GM06990 (cell line): Measurements from ENCODE around the gene CPA1.

Source experiments
- DNase-seq: peaks from one replicate; pipeline ENCODE4 v3.0.0-alpha.2; 2011; ENCODE audit not compliant: insufficient read length; ENCODE audit errors: extremely low read depth
- H3K27me3 ChIP-seq: replicated peaks from 2 replicates; pipeline ENCODE4 v1.6.0; 2011; ENCODE audit warnings: low read length; ENCODE audit not compliant: control insufficient read depth, insufficient read depth
- H3K36me3 ChIP-seq: 2 replicates; pipeline ENCODE4 v1.5.1; 2011; ENCODE audit warnings: low read length; ENCODE audit not compliant: control insufficient read depth, insufficient read depth
- H3K4me3 ChIP-seq: replicated peaks from 2 replicates; pipeline ENCODE4 v1.5.1; 2011; ENCODE audit warnings: low read depth, mild to moderate bottlenecking, control low read depth, low read length
- TF ChIP-seq, protein P1 (sequence below): IDR thresholded peaks from 2 replicates; pipeline ENCODE4 v1.5.1; 2011; ENCODE audit warnings: low read length, control low read depth, mild to moderate bottlenecking, inconsistent platforms; ENCODE audit not compliant: insufficient read depth, poor library complexity, severe bottlenecking

Gene CPA1

GRCh38 chr7:130420943-130421578 lies 40.8 kb downstream of the CPA1 start:
- Histone ChIP-seq H3K36me3 (no peaks in the 10 kb centered on the region), H3K4me3 (no peak overlapping the region), H3K27me3 (no peaks in the 10 kb centered on the region)
- TF ChIP-seq, protein P1, sequence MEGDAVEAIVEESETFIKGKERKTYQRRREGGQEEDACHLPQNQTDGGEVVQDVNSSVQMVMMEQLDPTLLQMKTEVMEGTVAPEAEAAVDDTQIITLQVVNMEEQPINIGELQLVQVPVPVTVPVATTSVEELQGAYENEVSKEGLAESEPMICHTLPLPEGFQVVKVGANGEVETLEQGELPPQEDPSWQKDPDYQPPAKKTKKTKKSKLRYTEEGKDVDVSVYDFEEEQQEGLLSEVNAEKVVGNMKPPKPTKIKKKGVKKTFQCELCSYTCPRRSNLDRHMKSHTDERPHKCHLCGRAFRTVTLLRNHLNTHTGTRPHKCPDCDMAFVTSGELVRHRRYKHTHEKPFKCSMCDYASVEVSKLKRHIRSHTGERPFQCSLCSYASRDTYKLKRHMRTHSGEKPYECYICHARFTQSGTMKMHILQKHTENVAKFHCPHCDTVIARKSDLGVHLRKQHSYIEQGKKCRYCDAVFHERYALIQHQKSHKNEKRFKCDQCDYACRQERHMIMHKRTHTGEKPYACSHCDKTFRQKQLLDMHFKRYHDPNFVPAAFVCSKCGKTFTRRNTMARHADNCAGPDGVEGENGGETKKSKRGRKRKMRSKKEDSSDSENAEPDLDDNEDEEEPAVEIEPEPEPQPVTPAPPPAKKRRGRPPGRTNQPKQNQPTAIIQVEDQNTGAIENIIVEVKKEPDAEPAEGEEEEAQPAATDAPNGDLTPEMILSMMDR = no peak
- no peak for DNase-seq

DNA sequence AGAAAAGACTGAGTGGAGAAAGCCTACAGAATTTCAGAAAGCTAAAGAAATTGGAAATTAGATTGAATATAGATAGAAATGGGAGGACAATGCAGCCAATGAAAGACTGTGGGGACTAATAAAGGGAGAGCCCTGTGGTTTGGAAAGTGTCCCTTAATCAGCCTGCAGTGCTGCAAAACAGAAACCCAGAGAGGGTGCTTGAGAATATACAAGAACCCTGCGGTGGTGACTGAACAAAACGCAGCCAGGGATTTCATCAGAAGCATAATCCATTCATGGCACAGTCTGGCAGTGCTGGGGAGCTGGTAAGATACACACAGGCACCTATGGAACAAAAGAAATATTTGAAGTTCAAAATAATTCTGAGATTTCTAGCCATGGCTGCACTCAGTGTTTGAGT lies 41.4 kb downstream of the CPA1 start:
- Histone ChIP-seq H3K27me3 (no peaks in the 10 kb centered on the region), H3K4me3 (no peak overlapping the region), H3K36me3 (no peaks in the 10 kb centered on the region)
- TF ChIP-seq, protein P1 = no peak
- no peak for DNase-seq

DNA sequence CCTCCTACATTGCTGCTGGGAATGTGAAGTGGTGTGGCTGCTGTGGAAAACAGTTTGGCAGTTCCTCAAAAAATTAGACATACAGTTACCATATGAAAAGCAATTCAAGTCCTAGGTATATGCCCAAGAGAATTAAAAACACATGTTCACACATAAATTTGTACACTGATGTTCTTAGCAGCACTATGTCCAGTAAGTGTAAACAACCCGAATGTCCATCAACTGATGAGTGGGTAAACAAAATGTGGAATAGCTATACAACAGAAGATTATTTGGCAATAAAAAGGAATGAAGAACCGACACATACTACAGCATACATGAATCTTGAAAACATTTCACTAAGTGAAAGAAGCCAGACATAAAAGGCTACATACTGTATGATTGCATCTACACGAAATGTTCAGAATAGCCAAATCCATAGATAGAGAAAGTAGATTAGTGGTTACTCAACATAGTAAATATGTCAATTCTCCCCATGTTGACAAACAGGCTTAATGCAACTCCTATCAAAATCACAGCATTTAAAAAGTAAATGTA lies 43.3 kb downstream of the CPA1 start:
- TF ChIP-seq, protein P1 = no peak
- no peaks in the 10 kb centered on the region for H3K36me3 ChIP-seq
- H3K4me3 ChIP-seq = no peak overlapping the region
- H3K27me3 ChIP-seq = no peaks in the 10 kb centered on the region
- no peak for DNase-seq

DNA sequence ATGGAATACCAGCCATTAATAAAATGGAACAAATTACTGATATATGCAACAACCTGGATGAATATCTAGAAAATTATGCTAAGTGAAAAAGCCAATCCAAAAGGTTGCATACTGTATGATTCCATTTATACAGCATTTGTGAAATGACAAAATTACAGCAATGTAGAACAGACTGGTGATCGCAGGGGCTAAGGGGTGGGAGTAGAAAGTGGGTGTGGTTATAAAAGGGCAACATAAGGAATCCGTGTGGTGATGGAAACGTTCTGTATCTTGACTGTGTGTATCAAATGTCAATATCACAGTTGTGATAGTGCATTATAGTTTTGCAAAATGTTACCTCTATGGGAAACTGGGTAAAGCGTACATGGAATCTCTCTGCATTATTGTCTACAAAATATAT lies 45.5 kb downstream of the CPA1 start:
- TF ChIP-seq, protein P1 = no peak
- DNase-seq = no peak
- no peak overlapping the region for H3K4me3 ChIP-seq
- no peaks in the 10 kb centered on the region for H3K36me3 ChIP-seq
- no peaks in the 10 kb centered on the region for H3K27me3 ChIP-seq

DNA sequence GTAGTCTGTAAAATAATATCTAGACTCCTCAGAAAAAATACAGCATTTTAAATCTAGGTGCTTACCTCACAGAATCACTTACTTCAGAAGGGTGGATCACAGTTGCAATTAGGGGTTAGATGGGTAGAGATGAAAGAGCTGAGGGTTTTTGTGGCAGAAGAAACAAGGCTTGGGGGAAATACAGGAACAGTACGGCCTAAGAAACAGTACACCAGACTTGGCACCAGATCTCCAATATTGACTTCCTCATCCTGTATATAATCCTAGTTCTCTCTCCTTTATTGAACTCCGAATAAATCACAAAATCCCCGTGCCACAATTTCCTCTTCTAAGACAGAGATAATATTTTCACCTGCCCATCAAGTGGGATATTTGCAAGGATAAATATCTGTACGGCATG lies 46.3 kb downstream of the CPA1 start:
- Histone ChIP-seq H3K4me3 (no peak overlapping the region), H3K27me3 (no peaks in the 10 kb centered on the region), H3K36me3 (no peaks in the 10 kb centered on the region)
- TF ChIP-seq, protein P1 = no peak
- DNase-seq = no peak
